Thyroid gland (tissue), 4 donors: ENCODE results near the gene NEDD9.

Experiments
- POLR2A ChIP-seq, 2 donors: fragments of 450-650 bp; IDR thresholded peaks; one replicate each; pipeline ENCODE4 v1.6.1; 2017; ENCODE audit warnings: antibody characterized with exemption in 2 of 2, mild to moderate bottlenecking in 2 of 2, moderate library complexity in 1 of 2
- TF ChIP-seq, protein P1 (sequence below), 6 experiments: fragments of 200-600 bp in 3 of 6; fragments of 450-650 bp in 3 of 6; sonication (generic) in 3 of 6; IDR thresholded peaks; one replicate each; pipeline ENCODE4 v1.5.1; 2016 to 2019; ENCODE audit warnings: antibody characterized with exemption in 6 of 6, mild to moderate bottlenecking in 2 of 6, inconsistent platforms in 1 of 6, moderate library complexity in 1 of 6

DNA sequence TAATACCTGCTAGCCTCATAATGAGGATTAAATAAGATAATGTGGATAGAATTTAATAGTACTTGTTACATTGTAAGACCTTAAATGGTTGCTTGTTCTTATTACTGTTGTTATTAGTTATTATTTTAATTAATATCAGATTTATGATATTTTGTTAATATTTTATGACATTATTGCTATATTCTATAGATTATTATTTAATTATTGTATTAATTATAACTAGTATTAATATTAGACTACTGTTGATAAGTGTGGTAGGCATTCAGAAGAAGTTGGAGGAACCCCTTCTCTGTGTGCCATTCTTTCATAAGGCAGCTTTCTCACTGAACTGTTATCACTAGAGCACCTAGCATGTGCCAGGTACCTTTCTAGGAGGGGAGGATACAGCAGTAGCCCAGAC is 2.6 kb upstream of the NEDD9 start:
- TF ChIP-seq, protein P1, sequence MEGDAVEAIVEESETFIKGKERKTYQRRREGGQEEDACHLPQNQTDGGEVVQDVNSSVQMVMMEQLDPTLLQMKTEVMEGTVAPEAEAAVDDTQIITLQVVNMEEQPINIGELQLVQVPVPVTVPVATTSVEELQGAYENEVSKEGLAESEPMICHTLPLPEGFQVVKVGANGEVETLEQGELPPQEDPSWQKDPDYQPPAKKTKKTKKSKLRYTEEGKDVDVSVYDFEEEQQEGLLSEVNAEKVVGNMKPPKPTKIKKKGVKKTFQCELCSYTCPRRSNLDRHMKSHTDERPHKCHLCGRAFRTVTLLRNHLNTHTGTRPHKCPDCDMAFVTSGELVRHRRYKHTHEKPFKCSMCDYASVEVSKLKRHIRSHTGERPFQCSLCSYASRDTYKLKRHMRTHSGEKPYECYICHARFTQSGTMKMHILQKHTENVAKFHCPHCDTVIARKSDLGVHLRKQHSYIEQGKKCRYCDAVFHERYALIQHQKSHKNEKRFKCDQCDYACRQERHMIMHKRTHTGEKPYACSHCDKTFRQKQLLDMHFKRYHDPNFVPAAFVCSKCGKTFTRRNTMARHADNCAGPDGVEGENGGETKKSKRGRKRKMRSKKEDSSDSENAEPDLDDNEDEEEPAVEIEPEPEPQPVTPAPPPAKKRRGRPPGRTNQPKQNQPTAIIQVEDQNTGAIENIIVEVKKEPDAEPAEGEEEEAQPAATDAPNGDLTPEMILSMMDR (IDR thresholded peaks at IDR 0.05): no peak
- no peak for TF ChIP-seq POLR2A (IDR thresholded peaks at IDR 0.05)
